Peyer's patch (tissue), 4 donors: ENCODE data around the gene RAB31. TPM values are rescaled to one million over a fixed set of nuclear protein-coding genes. Genes with fewer than 3 reads are reported as not detected.

Source experiments
- DNase-seq, 3 donors: peaks; one replicate each; pipeline ENCODE4 v3.0.0-alpha.2; 2017 to 2019
- H3K27ac ChIP-seq, 4 donors: fragments of 200-600 bp; sonication (generic); one replicate each; pipeline ENCODE4 v1.5.1; 2016 to 2019
- H3K27me3 ChIP-seq, 2 donors: fragments of 200-600 bp; sonication (generic); one replicate each; pipeline ENCODE4 v1.5.1; 2019
- H3K36me3 ChIP-seq, 3 donors: fragments of 200-600 bp; sonication (generic); one replicate each; pipeline ENCODE4 v1.5.1; 2016 to 2019
- H3K4me1 ChIP-seq, 4 donors: fragments of 200-600 bp; sonication (generic); one replicate each; pipeline ENCODE4 v1.5.1; 2016 to 2019
- H3K4me3 ChIP-seq, 4 donors: fragments of 200-600 bp; sonication (generic); 1 replicate in 3 of 4; 2 replicates in 1 of 4; pipeline ENCODE4 v1.5.1; 2016 to 2019; ENCODE audit warnings: mild to moderate bottlenecking in 1 of 4
- H3K9me3 ChIP-seq, 4 donors: fragments of 200-600 bp; sonication (generic); one replicate each; pipeline ENCODE4 v1.5.1; 2016 to 2019; ENCODE audit warnings: mild to moderate bottlenecking in 1 of 4
- POLR2A ChIP-seq, 2 donors: fragments of 450-650 bp; IDR thresholded peaks; one replicate each; pipeline ENCODE4 v1.5.1; 2017; ENCODE audit warnings: antibody characterized with exemption in 2 of 2, mild to moderate bottlenecking in 2 of 2, moderate library complexity in 2 of 2
- total RNA-seq, 4 donors: library from RNA; depleted of rRNA; stranded (reverse); fragments of >200 nt; gene quantifications; one replicate each; pipeline ENCODE4 v1.1.0, GENCODE V29; 2016
- TF ChIP-seq, protein P1 (sequence below), 6 experiments: fragments of 450-650 bp in 4 of 6; fragments of 200-600 bp in 2 of 6; sonication (generic) in 1 of 6; IDR thresholded peaks; one replicate each; pipeline ENCODE4 v1.5.1; 2017 to 2019; ENCODE audit warnings: antibody characterized with exemption in 6 of 6, mild to moderate bottlenecking in 3 of 6, moderate library complexity in 1 of 6

The RAB31 gene
- total RNA-seq, 4 donors from 2014 or later, result 6.2 to 66.8 (median 17.7) TPM

DNA sequence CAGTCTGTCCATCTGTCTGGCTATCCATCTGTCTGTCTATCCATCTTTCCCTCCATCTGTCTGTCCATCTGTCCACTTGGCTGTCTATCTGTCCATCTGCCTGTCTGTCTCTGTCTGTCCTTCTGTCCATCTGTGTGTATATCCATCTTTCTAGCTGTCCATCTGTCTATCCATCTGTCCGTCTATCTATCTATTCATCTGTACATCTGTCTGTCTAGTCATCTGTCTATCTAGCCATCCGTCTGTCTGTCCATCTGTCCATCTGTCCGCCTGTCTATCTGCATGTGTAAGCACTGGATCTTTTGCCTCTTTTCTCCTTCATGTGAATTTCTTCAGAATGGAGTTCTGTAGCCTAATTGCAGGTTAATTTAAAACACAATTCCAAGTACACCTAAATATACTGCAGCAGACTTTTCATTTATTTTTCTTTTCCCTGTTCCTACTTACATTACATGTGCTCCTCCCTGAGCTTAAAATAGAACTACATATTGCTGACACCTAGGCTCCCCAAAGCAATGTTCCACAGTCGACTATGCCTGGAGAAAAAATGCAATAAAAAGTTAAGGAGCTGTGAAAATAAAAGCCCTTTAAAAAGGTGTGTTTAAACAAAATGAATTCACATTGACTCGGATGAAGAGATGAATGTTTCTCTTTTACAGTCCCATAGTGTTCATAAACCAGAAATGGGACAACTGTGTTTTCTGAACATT is 140.2 kb downstream of the RAB31 start:
- Histone ChIP-seq H3K4me1 (no peaks in the 10 kb centered on the region), H3K36me3 (no peaks in the 10 kb centered on the region), H3K4me3 (no peak overlapping the region), H3K27me3 (no peaks in the 10 kb centered on the region), H3K9me3 (no peaks in the 10 kb centered on the region), H3K27ac (no peak overlapping the region)
- no peak for DNase-seq
- TF ChIP-seq, protein P1, sequence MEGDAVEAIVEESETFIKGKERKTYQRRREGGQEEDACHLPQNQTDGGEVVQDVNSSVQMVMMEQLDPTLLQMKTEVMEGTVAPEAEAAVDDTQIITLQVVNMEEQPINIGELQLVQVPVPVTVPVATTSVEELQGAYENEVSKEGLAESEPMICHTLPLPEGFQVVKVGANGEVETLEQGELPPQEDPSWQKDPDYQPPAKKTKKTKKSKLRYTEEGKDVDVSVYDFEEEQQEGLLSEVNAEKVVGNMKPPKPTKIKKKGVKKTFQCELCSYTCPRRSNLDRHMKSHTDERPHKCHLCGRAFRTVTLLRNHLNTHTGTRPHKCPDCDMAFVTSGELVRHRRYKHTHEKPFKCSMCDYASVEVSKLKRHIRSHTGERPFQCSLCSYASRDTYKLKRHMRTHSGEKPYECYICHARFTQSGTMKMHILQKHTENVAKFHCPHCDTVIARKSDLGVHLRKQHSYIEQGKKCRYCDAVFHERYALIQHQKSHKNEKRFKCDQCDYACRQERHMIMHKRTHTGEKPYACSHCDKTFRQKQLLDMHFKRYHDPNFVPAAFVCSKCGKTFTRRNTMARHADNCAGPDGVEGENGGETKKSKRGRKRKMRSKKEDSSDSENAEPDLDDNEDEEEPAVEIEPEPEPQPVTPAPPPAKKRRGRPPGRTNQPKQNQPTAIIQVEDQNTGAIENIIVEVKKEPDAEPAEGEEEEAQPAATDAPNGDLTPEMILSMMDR (IDR thresholded peaks at IDR 0.05), result no peak
- no peak for TF ChIP-seq POLR2A (IDR thresholded peaks at IDR 0.05)

DNA sequence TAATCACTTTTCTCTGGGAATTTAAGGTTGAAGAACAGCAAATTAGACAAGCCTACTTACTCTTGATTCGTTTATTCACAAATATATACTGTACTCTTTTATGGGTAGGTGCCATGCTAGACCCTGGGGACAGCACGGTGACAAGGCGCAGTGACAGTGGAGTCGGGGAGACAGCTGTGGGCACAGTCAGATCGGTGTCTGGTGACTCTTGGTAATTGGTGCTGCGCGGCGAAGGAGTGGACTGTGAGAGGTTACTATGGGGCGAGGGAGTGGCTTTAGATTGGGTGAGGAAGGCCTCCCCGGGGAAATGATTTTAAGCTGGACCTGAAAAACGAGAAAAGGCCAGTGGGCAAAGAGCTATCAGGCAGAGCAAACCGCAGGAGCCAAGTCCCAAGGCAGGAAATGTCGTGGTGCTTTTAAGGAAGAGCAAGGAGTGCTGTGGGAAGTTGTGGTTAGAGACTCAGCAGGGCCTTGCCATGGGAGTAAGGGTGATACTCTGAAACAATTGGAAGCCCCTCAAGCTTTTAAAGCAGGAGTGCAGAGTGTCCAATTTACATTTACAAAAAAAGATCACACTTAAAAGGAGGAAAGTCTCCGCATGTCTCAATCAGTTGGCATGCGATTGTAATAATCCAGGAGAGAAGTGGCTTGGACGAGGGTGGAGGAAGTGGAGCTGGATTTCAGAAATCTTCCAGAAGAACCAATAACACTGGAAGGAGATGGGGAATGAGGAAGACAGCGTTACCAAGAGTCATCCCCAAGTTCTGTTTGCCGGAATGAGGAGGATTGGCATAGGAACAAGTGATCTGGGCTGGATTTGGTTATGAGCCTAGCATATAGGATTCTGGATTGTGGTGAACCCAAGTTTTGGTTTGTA is 141.5 kb downstream of the RAB31 start:
- Histone ChIP-seq H3K27me3 (no peaks in the 10 kb centered on the region), H3K36me3 (no peaks in the 10 kb centered on the region), H3K4me1 (no peaks in the 10 kb centered on the region), H3K27ac (peak overlapping the region in 1 of 4 donors; percentile 7), H3K4me3 (no peak overlapping the region), H3K9me3 (no peaks in the 10 kb centered on the region)
- peak in 1 of 3 donors; percentile 64 for DNase-seq
- TF ChIP-seq, protein P1 (IDR thresholded peaks at IDR 0.05), result no peak
- no peak for TF ChIP-seq POLR2A (IDR thresholded peaks at IDR 0.05)

DNA sequence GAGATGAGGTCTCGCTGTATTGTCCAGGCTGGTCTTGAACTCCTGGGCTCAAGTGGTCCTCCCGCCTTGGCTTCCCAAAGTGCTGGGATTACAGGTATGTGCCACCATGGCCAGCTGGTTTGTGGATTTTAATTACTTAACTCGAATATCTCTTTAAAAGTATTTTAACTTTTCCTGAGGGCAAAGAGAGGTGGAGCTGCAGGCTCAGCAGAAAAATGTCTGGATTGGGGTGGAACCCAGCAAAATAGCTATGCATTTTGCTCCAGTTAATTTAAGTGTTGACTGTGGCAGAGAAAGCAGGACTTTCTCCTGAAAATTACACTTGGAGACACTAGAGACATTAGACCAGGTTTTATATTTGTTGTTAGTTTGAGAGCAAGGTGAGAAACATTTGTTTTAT is 142.2 kb downstream of the RAB31 start:
- no peak for TF ChIP-seq POLR2A (IDR thresholded peaks at IDR 0.05)
- TF ChIP-seq, protein P1 (IDR thresholded peaks at IDR 0.05), result no peak
- Histone ChIP-seq H3K27ac (no peak overlapping the region), H3K9me3 (no peaks in the 10 kb centered on the region), H3K4me3 (no peak overlapping the region), H3K27me3 (no peaks in the 10 kb centered on the region), H3K36me3 (no peaks in the 10 kb centered on the region), H3K4me1 (no peaks in the 10 kb centered on the region)
- DNase-seq, result no peak

DNA sequence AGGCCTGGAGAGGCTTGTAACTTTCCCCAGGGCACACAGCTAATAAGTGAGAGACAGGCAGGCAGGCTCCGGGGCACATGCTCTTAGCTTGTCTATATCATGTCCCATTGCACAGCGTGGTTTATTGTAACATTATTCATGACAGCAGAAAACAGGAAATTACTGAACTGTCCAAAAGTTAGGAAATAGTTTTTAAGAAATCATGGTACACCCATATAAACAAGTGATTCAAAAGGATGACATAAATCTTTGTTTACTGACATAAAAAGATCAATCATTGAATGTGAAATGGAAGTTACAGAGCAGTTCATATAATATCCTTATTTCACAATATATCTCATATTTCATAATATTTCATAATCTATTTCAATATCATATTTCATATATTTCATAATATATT is 143.4 kb downstream of the RAB31 start:
- H3K4me1 ChIP-seq, result peaks cover 0 to 6% (median 0%) of the 10 kb centered on the region in 4 donors
- no peaks in the 10 kb centered on the region for H3K36me3 ChIP-seq
- no peaks in the 10 kb centered on the region for H3K9me3 ChIP-seq
- no peak for DNase-seq
- no peaks in the 10 kb centered on the region for H3K27me3 ChIP-seq
- TF ChIP-seq POLR2A (IDR thresholded peaks at IDR 0.05), result no peak
- TF ChIP-seq, protein P1 (IDR thresholded peaks at IDR 0.05), result no peak
- H3K4me3 ChIP-seq, result no peak overlapping the region
- no peak overlapping the region for H3K27ac ChIP-seq

DNA sequence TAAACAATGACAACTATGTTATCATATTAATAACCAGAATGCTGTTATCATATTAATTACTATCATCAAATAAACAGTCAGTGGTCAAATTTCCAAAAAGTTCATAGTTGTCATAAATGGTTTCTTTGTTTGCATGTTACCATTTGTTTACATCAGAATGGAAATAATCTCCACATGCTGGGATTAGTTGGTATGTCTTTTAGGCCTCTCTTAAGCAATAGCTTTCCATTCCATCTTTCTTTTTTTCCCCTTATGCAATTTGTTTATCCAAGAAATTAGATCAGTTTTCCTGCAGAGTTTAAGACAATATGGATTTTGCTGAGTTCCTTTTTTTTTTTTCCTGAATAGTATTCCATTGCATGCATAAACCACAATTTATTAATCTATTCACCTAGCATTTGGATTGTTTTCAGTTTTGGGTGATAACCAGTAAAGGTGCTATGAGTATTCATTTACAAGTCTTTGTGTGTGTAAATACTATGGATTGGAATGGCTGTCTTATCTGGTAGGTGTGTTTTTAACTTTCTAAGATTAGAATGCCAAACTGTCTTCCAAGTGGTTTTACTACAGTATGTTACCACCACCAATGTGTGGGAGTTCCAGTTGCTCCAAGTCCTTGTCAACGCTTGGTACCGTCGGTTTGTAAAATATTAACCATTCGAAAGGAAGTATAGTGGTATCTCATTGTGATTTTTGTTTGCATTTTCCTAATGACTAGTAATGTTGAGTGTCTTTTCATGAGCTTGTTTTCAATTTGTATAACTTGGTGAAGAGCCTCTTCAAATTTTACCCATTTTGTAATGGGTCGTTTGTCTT is 144.4 kb downstream of the RAB31 start:
- H3K27ac ChIP-seq, result no peak overlapping the region
- no peaks in the 10 kb centered on the region for H3K36me3 ChIP-seq
- H3K27me3 ChIP-seq, result no peaks in the 10 kb centered on the region
- H3K4me3 ChIP-seq, result no peak overlapping the region
- no peaks in the 10 kb centered on the region for H3K9me3 ChIP-seq
- peaks cover 0 to 6% (median 0%) of the 10 kb centered on the region in 4 donors for H3K4me1 ChIP-seq
- TF ChIP-seq POLR2A (IDR thresholded peaks at IDR 0.05), result no peak
- TF ChIP-seq, protein P1 (IDR thresholded peaks at IDR 0.05), result no peak
- no peak for DNase-seq
